MM.1S (cell line): Measurements from ENCODE around the gene CNOT6.

Experiments used
- DNase-seq: peaks from one replicate; pipeline ENCODE4 v3.0.0-alpha.2; 2015
- H2AFZ ChIP-seq: fragments of 300-600 bp; sonication (generic); 2 replicates; pipeline ENCODE4 v1.6.0; 2016; ENCODE audit warnings: antibody characterized with exemption, low read length
- H3F3A ChIP-seq: fragments of 300-600 bp; sonication (generic); 2 replicates; pipeline ENCODE4 v1.6.1; 2016; ENCODE audit warnings: mild to moderate bottlenecking, antibody characterized with exemption, low read length, moderate library complexity, mixed read lengths; ENCODE audit not compliant: insufficient read depth
- H3K27ac ChIP-seq: fragments of 300-600 bp; sonication (generic); 2 replicates; pipeline ENCODE4 v1.5.1; 2016; ENCODE audit warnings: mild to moderate bottlenecking, low read length
- H3K27me3 ChIP-seq: fragments of 300-600 bp; sonication (generic); replicated peaks from 2 replicates; pipeline ENCODE4 v1.6.0; 2016; ENCODE audit warnings: low read length; ENCODE audit not compliant: insufficient read depth
- H3K36me3 ChIP-seq: fragments of 300-600 bp; sonication (generic); replicated peaks from 2 replicates; pipeline ENCODE4 v1.6.1; 2016; ENCODE audit warnings: mild to moderate bottlenecking, low read length, mixed read lengths; ENCODE audit not compliant: insufficient read depth
- H3K4me1 ChIP-seq: fragments of 300-600 bp; sonication (generic); 2 replicates; pipeline ENCODE4 v1.6.1; 2016; ENCODE audit warnings: low read length, mixed read lengths
- H3K4me2 ChIP-seq: fragments of 300-600 bp; sonication (generic); 2 replicates; pipeline ENCODE4 v1.6.0; 2016; ENCODE audit warnings: low read depth, low read length
- H3K4me3 ChIP-seq: fragments of 300-600 bp; sonication (generic); 2 replicates; pipeline ENCODE4 v1.5.1; 2016; ENCODE audit warnings: low read length, mixed read lengths
- H3K79me2 ChIP-seq: fragments of 300-600 bp; sonication (generic); 2 replicates; pipeline ENCODE4 v1.6.1; 2016; ENCODE audit warnings: mixed run types, low read length, mixed read lengths
- H3K9ac ChIP-seq: fragments of 300-600 bp; sonication (generic); 2 replicates; pipeline ENCODE4 v1.6.1; 2016; ENCODE audit warnings: low read length, mixed read lengths
- H3K9me2 ChIP-seq: fragments of 300-600 bp; sonication (generic); replicated peaks from 2 replicates; pipeline ENCODE4 v1.6.1; 2016; ENCODE audit warnings: mild to moderate bottlenecking, low read length, mixed read lengths; ENCODE audit not compliant: insufficient read depth
- H3K9me3 ChIP-seq: fragments of 300-600 bp; sonication (generic); replicated peaks from 2 replicates; pipeline ENCODE4 v1.6.1; 2016; ENCODE audit warnings: mild to moderate bottlenecking, low read length, mixed read lengths; ENCODE audit not compliant: insufficient read depth
- H4K20me1 ChIP-seq: fragments of 300-600 bp; sonication (generic); 2 replicates; pipeline ENCODE4 v1.6.1; 2016; ENCODE audit warnings: mild to moderate bottlenecking, low read length, moderate library complexity, mixed read lengths; ENCODE audit not compliant: insufficient read depth
- EZH2 ChIP-seq: fragments of 300-600 bp; sonication (generic); optimal IDR thresholded peaks from 2 replicates; pipeline ENCODE3; 2017; ENCODE audit warnings: low read depth, mild to moderate bottlenecking, antibody characterized with exemption, low read length, mixed read lengths
- EZH2phosphoT487 ChIP-seq: fragments of 300-600 bp; sonication (generic); IDR thresholded peaks from 2 replicates; pipeline ENCODE4 v1.6.1; 2018; ENCODE audit warnings: antibody characterized with exemption, low read length
- TF ChIP-seq, protein P1 (sequence below): fragments of 300-600 bp; sonication (generic); IDR thresholded peaks from 2 replicates; pipeline ENCODE4 v1.5.1; 2016; ENCODE audit warnings: antibody characterized with exemption, low read length, mixed read lengths

CNOT6 gene

DNA sequence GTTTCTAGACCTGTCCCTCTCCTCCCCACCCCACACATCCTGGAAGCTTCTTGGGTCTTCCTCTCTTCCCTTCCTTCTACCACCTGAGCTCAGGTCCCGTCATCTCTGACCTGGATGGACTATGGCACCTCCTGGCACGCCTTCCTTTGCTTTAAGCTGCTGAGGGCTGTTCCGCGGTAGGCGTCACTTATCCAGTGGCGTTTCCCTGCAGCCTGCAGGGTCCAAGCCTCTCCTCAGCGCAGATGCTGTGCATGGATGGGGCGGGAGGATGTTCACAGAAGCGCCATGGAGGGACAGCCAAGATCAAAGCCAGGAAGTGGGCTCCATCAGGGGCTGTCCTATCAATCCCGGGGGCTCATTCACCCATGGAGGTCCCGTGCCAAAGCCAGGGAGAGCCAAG is 23.8 kb upstream of the CNOT6 start:
- no peaks in the 10 kb centered on the region for H4K20me1 ChIP-seq
- peaks cover 32% of the 10 kb centered on the region for H3K27me3 ChIP-seq
- TF ChIP-seq EZH2 (no peak), EZH2phosphoT487 (no peak)
- TF ChIP-seq, protein P1, sequence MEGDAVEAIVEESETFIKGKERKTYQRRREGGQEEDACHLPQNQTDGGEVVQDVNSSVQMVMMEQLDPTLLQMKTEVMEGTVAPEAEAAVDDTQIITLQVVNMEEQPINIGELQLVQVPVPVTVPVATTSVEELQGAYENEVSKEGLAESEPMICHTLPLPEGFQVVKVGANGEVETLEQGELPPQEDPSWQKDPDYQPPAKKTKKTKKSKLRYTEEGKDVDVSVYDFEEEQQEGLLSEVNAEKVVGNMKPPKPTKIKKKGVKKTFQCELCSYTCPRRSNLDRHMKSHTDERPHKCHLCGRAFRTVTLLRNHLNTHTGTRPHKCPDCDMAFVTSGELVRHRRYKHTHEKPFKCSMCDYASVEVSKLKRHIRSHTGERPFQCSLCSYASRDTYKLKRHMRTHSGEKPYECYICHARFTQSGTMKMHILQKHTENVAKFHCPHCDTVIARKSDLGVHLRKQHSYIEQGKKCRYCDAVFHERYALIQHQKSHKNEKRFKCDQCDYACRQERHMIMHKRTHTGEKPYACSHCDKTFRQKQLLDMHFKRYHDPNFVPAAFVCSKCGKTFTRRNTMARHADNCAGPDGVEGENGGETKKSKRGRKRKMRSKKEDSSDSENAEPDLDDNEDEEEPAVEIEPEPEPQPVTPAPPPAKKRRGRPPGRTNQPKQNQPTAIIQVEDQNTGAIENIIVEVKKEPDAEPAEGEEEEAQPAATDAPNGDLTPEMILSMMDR = no peak
- H2AFZ ChIP-seq = no peak overlapping the region
- no peak overlapping the region for H3K9ac ChIP-seq
- H3F3A ChIP-seq = no peaks in the 10 kb centered on the region
- H3K27ac ChIP-seq = no peak overlapping the region
- no peak overlapping the region for H3K4me2 ChIP-seq
- H3K4me1 ChIP-seq = no peaks in the 10 kb centered on the region
- no peak for DNase-seq
- H3K79me2 ChIP-seq = no peaks in the 10 kb centered on the region
- no peak overlapping the region for H3K4me3 ChIP-seq
- H3K9me3 ChIP-seq = no peaks in the 10 kb centered on the region
- no peaks in the 10 kb centered on the region for H3K9me2 ChIP-seq
- H3K36me3 ChIP-seq = no peaks in the 10 kb centered on the region

DNA sequence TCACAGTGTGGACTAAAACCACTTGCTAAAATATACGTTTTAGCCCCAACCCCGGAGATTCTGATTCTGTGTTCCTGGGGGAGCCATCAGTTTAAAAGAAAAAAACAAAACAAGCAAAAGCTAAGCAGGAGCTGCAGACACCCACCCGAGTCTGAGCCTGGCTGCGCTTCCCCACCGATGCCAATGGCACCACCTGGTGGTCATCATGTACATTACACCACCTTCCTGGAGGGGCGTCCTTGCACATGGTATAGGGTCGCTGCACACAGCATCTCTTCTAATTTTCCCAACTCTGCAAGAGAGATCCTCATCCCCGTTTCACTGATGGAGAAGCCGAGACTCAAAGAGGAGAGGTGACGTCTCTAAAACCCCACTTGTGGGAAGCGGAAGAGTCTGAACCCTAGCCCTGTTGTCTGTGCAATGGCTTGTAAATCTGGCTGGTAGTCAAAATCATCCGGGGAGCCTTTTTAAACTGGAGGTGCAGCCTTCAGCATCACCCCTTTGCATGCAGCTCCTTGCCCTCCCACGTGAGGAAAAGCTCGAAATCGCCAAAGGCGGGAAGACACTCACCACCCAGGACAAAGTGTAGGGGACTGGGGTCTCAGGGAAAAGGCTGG is 23.1 kb upstream of the CNOT6 start:
- H3K9me2 ChIP-seq = no peaks in the 10 kb centered on the region
- no peaks in the 10 kb centered on the region for H3K36me3 ChIP-seq
- no peak overlapping the region for H3K9ac ChIP-seq
- no peaks in the 10 kb centered on the region for H3K9me3 ChIP-seq
- no peak overlapping the region for H3K4me2 ChIP-seq
- TF ChIP-seq EZH2phosphoT487 = no peak
- TF ChIP-seq, protein P1 = peak; percentile 90
- no peak overlapping the region for H3K4me3 ChIP-seq
- H3K4me1 ChIP-seq = no peaks in the 10 kb centered on the region
- no peaks in the 10 kb centered on the region for H3F3A ChIP-seq
- H4K20me1 ChIP-seq = no peaks in the 10 kb centered on the region
- peak; percentile 17 for DNase-seq
- H3K27ac ChIP-seq = no peak overlapping the region
- H3K79me2 ChIP-seq = no peaks in the 10 kb centered on the region
- H3K27me3 ChIP-seq = peaks cover 32% of the 10 kb centered on the region
- H2AFZ ChIP-seq = no peak overlapping the region

DNA sequence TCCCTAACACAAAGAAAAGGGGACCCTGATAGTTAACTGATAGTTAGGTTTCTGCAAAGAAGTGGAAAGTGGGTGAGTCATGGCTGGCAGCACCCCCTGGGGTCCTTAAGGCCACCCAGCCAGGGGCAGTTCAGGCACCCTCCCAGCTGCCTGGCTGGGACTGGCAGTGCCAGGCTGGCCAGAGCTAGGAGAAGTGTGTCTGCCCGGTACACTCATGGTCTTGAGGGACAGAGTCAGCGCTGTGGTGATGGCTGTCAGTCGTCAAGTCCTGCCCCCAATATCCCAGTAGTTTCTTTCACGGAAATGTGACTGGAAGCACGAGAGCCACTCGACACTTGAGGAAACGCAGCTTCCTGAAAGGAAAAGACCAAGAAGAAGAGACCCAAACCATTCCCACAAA is 22.3 kb upstream of the CNOT6 start:
- H3K36me3 ChIP-seq = no peaks in the 10 kb centered on the region
- no peak overlapping the region for H3K9ac ChIP-seq
- no peak overlapping the region for H3K4me3 ChIP-seq
- no peaks in the 10 kb centered on the region for H3K9me3 ChIP-seq
- H2AFZ ChIP-seq = no peak overlapping the region
- H3K27me3 ChIP-seq = peaks cover 27% of the 10 kb centered on the region; the same call in 1 of the 2 replicates
- H3K79me2 ChIP-seq = no peaks in the 10 kb centered on the region
- no peaks in the 10 kb centered on the region for H4K20me1 ChIP-seq
- no peak for DNase-seq
- no peak overlapping the region for H3K4me2 ChIP-seq
- no peaks in the 10 kb centered on the region for H3K9me2 ChIP-seq
- H3K27ac ChIP-seq = no peak overlapping the region
- TF ChIP-seq EZH2 = no peak
- no peak for TF ChIP-seq EZH2phosphoT487
- TF ChIP-seq, protein P1 = no peak
- no peaks in the 10 kb centered on the region for H3K4me1 ChIP-seq
- H3F3A ChIP-seq = no peaks in the 10 kb centered on the region
